Measurements from ENCODE around the gene PTPRK.
A peak's percentile ranks its signal among the peaks of the same experiment; 100 is the strongest.
"Not testable (repeated sequence)": the region's sequence is repeated elsewhere in the genome, so short reads cannot be mapped to it uniquely, and the experiment has no call there.

Gene PTPRK

GRCh38 chr6:127938701-127939100 is 581.7 kb downstream of the PTPRK start:
- DNase-seq: peak in 1 of 2 donors; percentile 40

- DNase-seq: no peak
Observed at GRCh38 chr6:127937747-127938146, 582.7 kb downstream of the PTPRK start.

GRCh38 chr6:127937102-127937501 is 583.3 kb downstream of the PTPRK start:
- no peak for DNase-seq

- no peak for DNase-seq
Observed at GRCh38 chr6:127934956-127935355, 585.4 kb downstream of the PTPRK start.

GRCh38 chr6:127933852-127934840 is 586.3 kb downstream of the PTPRK start:
- peak; percentile 33 to 68 for DNase-seq

- no peak for DNase-seq
Observed at GRCh38 chr6:127933137-127933536, 587.3 kb downstream of the PTPRK start.

GRCh38 chr6:127932708-127933107 is 587.7 kb downstream of the PTPRK start:
- no peak for DNase-seq

- not testable (repeated sequence) for DNase-seq
Observed at GRCh38 chr6:127926441-127926840, 594.0 kb downstream of the PTPRK start.

- DNase-seq: no peak
Observed at GRCh38 chr6:127924440-127924839, 596.0 kb downstream of the PTPRK start.

- DNase-seq: no peak
Observed at GRCh38 chr6:127924031-127924430, 596.4 kb downstream of the PTPRK start.

- no peak for DNase-seq
Observed at GRCh38 chr6:127923135-127923534, 597.3 kb downstream of the PTPRK start.

- no peak for DNase-seq
Observed at GRCh38 chr6:127921982-127922381, 598.4 kb downstream of the PTPRK start.

- no peak for DNase-seq
Observed at GRCh38 chr6:127920804-127921203, 599.6 kb downstream of the PTPRK start.

Measured in CD4-positive, alpha-beta T cell treated with Interleukin-1 beta for 1 hour (primary cell).